ENCODE results near the gene SULT2B1. TPM values are rescaled to one million over a fixed set of nuclear protein-coding genes. Genes with fewer than 3 reads are reported as not detected.

Gene SULT2B1
- total and polyA plus RNA-seq, 2 experiments from 2014 or later, result not detected

GRCh38 chr19:48616491-48617056 lies 64.6 kb downstream of the SULT2B1 start:
- Histone ChIP-seq H3K9ac (peak overlapping the region; percentile 98), H3K4me3 (peak overlapping the region; percentile 96), H3K27me3 (replicated peaks; ENCODE audit: insufficient read depth) (no peaks in the 10 kb centered on the region), H3F3A (ENCODE audit: insufficient read depth) (peaks cover 20% of the 10 kb centered on the region; the same call in 1 of the 2 replicates), H3K9me2 (ENCODE audit: insufficient read depth) (no peaks in the 10 kb centered on the region), H3K9me3 (ENCODE audit: low read depth) (no peaks in the 10 kb centered on the region), H3K27ac (no peak overlapping the region), H2AFZ (no peak overlapping the region), H4K20me1 (ENCODE audit: insufficient read depth) (peaks cover 12% of the 10 kb centered on the region; the same call in 1 of the 2 replicates), H3K4me2 (ENCODE audit: unreplicated experiment) (peak overlapping the region; percentile 100), H3K36me3 (ENCODE audit: low read depth) (peaks cover 21% of the 10 kb centered on the region), H3K4me1 (ENCODE audit: insufficient read depth) (peaks cover 19% of the 10 kb centered on the region), H3K79me2 (ENCODE audit: insufficient read depth) (peaks cover 54% of the 10 kb centered on the region)
- WGBS, 2 experiments (ENCODE audit: low coverage in 1 of 2, low lambda C conversion rate in 2 of 2, missing lambda C conversion rate in 2 of 2), result 70 to 79% methylated on average over 11 to 12 of the region's 12 CpGs
- TF ChIP-seq EZH2phosphoT487 (IDR thresholded peaks at IDR 0.05; ENCODE audit: insufficient read depth, low read depth) (no peak), EZH2 (IDR thresholded peaks at IDR 0.05; ENCODE audit: insufficient read depth, poor library complexity, severe bottlenecking) (no peak)
- no peak for DNase-seq
- in situ Hi-C loops (cut with MboI), result no loop called here

DNA sequence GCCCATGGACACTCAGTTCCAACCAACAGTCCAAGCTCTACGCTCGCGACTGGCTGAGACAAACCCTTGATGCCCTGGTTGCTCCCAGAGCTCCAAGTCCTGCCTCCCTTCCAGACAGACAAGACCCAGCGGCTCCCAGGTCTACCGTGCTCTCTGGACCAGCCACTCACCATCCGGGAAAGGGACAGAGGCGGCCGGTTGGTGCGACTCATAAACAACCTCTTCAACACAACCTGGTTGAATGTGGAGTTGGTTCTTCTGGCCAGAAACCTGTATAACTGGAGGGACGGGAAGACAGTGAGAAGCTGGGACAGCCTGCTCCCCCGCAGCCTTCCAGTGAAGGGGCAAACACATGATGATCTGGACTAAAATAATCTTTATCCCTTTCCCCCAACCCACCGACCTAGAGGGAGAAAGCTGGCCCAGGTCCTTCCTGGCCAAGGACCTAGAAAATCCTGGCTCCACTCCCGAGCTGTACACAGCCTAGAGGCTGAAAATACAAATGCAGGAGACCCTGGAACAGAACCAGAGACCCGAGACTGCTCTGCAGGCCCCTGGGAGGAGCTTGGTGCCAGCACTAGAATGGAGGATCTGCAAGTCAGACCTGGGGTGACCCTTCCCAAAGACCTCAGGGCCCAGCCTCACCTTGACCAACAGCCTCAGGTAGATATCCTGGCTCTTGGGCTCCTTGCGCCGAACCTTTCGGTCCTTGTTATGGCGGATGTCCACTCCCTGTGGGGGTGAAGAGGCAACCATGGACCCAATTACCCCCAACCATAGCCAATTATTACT lies 65.4 kb downstream of the SULT2B1 start:
- Histone ChIP-seq H3K4me2 (ENCODE audit: unreplicated experiment) (peak overlapping the region; percentile 100), H3K4me1 (ENCODE audit: insufficient read depth) (peaks cover 19% of the 10 kb centered on the region), H3K9ac (peak overlapping the region; percentile 98), H3K27ac (peak overlapping the region; percentile 89; the same call in 1 of the 2 replicates), H3F3A (ENCODE audit: insufficient read depth) (peaks cover 20% of the 10 kb centered on the region; the same call in 1 of the 2 replicates), H3K79me2 (ENCODE audit: insufficient read depth) (peaks cover 55% of the 10 kb centered on the region), H3K36me3 (ENCODE audit: low read depth) (peaks cover 21% of the 10 kb centered on the region), H3K4me3 (peak overlapping the region; percentile 96), H3K27me3 (replicated peaks; ENCODE audit: insufficient read depth) (no peaks in the 10 kb centered on the region), H4K20me1 (ENCODE audit: insufficient read depth) (peaks cover 12% of the 10 kb centered on the region; the same call in 1 of the 2 replicates), H3K9me2 (ENCODE audit: insufficient read depth) (no peaks in the 10 kb centered on the region), H3K9me3 (ENCODE audit: low read depth) (no peaks in the 10 kb centered on the region), H2AFZ (no peak overlapping the region)
- in situ Hi-C loops (cut with MboI), result no loop called here
- peak; percentile 58 for DNase-seq
- 58 to 65% methylated on average over 18 of the region's 18 CpGs for WGBS, 2 experiments (ENCODE audit: low coverage in 1 of 2, low lambda C conversion rate in 2 of 2, missing lambda C conversion rate in 2 of 2)
- TF ChIP-seq EZH2 (IDR thresholded peaks at IDR 0.05; ENCODE audit: insufficient read depth, poor library complexity, severe bottlenecking) (no peak), EZH2phosphoT487 (IDR thresholded peaks at IDR 0.05; ENCODE audit: insufficient read depth, low read depth) (no peak)

DNA sequence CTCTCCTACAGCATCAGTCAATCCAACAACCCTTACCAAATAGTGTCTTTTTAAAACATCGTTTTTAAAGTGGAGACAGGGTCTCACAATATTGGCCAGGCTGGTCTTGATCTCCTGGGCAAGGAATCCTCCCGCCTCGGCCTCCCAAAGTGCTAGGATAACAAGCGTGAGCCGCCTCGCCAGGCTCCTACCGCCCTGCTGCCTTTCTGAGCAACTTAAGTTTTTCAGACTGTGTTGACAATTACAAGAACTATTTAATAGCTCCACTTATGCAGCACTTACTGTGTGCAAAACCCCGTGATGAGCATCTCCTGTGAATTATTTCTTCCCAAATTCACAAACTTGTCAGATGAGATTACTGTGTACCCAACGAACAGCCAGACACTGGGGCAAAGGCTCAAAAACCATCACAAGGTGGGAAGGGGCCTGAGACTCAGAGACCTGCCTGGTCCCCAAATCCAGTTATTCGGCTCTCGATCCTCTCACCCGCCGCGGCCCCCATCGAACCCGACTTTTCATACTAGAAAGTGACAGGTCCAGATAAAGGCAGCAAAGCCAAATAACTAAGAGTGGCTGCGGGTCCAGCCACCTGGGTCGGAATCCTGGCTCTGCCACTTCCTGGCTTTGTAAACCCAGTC lies 66.4 kb downstream of the SULT2B1 start:
- Histone ChIP-seq H3K4me2 (ENCODE audit: unreplicated experiment) (peak overlapping the region; percentile 100), H3K4me1 (ENCODE audit: insufficient read depth) (peaks cover 21% of the 10 kb centered on the region), H3K27me3 (replicated peaks; ENCODE audit: insufficient read depth) (no peaks in the 10 kb centered on the region), H3K9me2 (ENCODE audit: insufficient read depth) (no peaks in the 10 kb centered on the region), H2AFZ (no peak overlapping the region; the same call in 1 of the 2 replicates), H3K27ac (peak overlapping the region; percentile 89), H3K4me3 (peak overlapping the region; percentile 96), H3K9me3 (ENCODE audit: low read depth) (no peaks in the 10 kb centered on the region), H3K79me2 (ENCODE audit: insufficient read depth) (peaks cover 55% of the 10 kb centered on the region), H3K36me3 (ENCODE audit: low read depth) (peaks cover 21% of the 10 kb centered on the region), H4K20me1 (ENCODE audit: insufficient read depth) (peaks cover 12% of the 10 kb centered on the region; the same call in 1 of the 2 replicates), H3F3A (ENCODE audit: insufficient read depth) (peaks cover 20% of the 10 kb centered on the region; the same call in 1 of the 2 replicates), H3K9ac (peak overlapping the region; percentile 98)
- peak; percentile 43 for DNase-seq
- WGBS, 2 experiments (ENCODE audit: low coverage in 1 of 2, low lambda C conversion rate in 2 of 2, missing lambda C conversion rate in 2 of 2), result 0 to 1% methylated on average over 18 of the region's 18 CpGs
- no peak for TF ChIP-seq EZH2 (IDR thresholded peaks at IDR 0.05; ENCODE audit: insufficient read depth, poor library complexity, severe bottlenecking)
- TF ChIP-seq EZH2phosphoT487 (IDR thresholded peaks at IDR 0.05; ENCODE audit: insufficient read depth, low read depth), result no peak
- in situ Hi-C loops (cut with MboI), result no loop called here
